HepG2 (cell line): Measurements from ENCODE around the gene ABCD1. TPM values are rescaled to one million over a fixed set of nuclear protein-coding genes. Genes with fewer than 3 reads are reported as not detected.

Experiments
- CBX1 ChIP-seq: IDR thresholded peaks from one replicate; pipeline ENCODE4 v1.6.1; 2016; ENCODE audit warnings: antibody characterized with exemption, low read depth
- GABPB1 ChIP-seq: IDR thresholded peaks from 2 replicates; pipeline ENCODE4 v1.6.1; 2016; ENCODE audit warnings: mild to moderate bottlenecking, missing genetic modification reagents, moderate library complexity, missing compliant biosample characterization
- HNF4A ChIP-seq: sonication (generic); formaldehyde crosslinking; IDR thresholded peaks from 2 replicates; pipeline ENCODE4 v1.4.0; 2020; ENCODE audit warnings: missing genetic modification reagents
- ISL2 ChIP-seq: sonication (generic); formaldehyde crosslinking; IDR thresholded peaks from 2 replicates; pipeline ENCODE4 v1.5.0; 2020; ENCODE audit warnings: missing genetic modification reagents
- LCORL ChIP-seq, 2 experiments: fragments of 450-650 bp in 1 of 2; sonication (generic) in 1 of 2; formaldehyde crosslinking in 1 of 2; IDR thresholded peaks; 2 replicates each; pipeline versions ENCODE4 v1.5.0 to v1.6.1; 2017 to 2020; ENCODE audit warnings: antibody characterized with exemption in 1 of 2, missing genetic modification reagents in 1 of 2
- MBNL3 ChIP-seq: fragments of 250-450 bp; sonication (Bioruptor Pico); conservative IDR thresholded peaks from 2 replicates; pipeline ENCODE4 v1.8.0; 2022; ENCODE audit warnings: mild to moderate bottlenecking, inconsistent platforms
- NFYC ChIP-seq: IDR thresholded peaks from 2 replicates; pipeline ENCODE4 v1.6.1; 2016; ENCODE audit warnings: missing genetic modification reagents, missing compliant biosample characterization
- SETDB1 ChIP-seq: sonication (generic); formaldehyde crosslinking; IDR thresholded peaks from 2 replicates; pipeline ENCODE4 v1.5.1; 2020; ENCODE audit warnings: missing genetic modification reagents, mild to moderate bottlenecking, borderline replicate concordance
- SPEN ChIP-seq: sonication (generic); formaldehyde crosslinking; IDR thresholded peaks from 2 replicates; pipeline ENCODE4 v1.5.1; 2020; ENCODE audit warnings: low read depth, mild to moderate bottlenecking, missing genetic modification reagents
- TEAD2 ChIP-seq: sonication (generic); formaldehyde crosslinking; IDR thresholded peaks from 2 replicates; pipeline ENCODE4 v1.9.0; 2021; ENCODE audit warnings: missing genetic modification reagents
- TEAD3 ChIP-seq: optimal IDR thresholded peaks from 2 replicates; pipeline ENCODE3; 2016; ENCODE audit warnings: borderline replicate concordance
- WIZ ChIP-seq: sonication (generic); formaldehyde crosslinking; IDR thresholded peaks from 2 replicates; pipeline ENCODE4 v1.5.1; 2020; ENCODE audit warnings: mild to moderate bottlenecking, missing genetic modification reagents
- ZFP36L1 ChIP-seq: sonication (generic); formaldehyde crosslinking; IDR thresholded peaks from 2 replicates; pipeline ENCODE4 v1.8.0; 2022; ENCODE audit warnings: mild to moderate bottlenecking, missing genetic modification reagents, moderate library complexity
- ZFX ChIP-seq: sonication (generic); formaldehyde crosslinking; IDR thresholded peaks from 2 replicates; pipeline ENCODE4 v1.4.0; 2020; ENCODE audit warnings: mild to moderate bottlenecking, low read depth, missing genetic modification reagents, moderate library complexity
- ZIK1 ChIP-seq: sonication (generic); formaldehyde crosslinking; IDR thresholded peaks from 2 replicates; pipeline ENCODE4 v1.5.0; 2020; ENCODE audit warnings: mild to moderate bottlenecking, low read depth, missing genetic modification reagents, borderline replicate concordance
- ZNF557 ChIP-seq: sonication (generic); formaldehyde crosslinking; IDR thresholded peaks from 2 replicates; pipeline ENCODE4 v1.4.0; 2020; ENCODE audit warnings: missing genetic modification reagents
- ZNF562 ChIP-seq: sonication (generic); formaldehyde crosslinking; IDR thresholded peaks from 2 replicates; pipeline ENCODE4 v1.8.0; 2022; ENCODE audit warnings: missing genetic modification reagents, borderline replicate concordance
- ZNF616 ChIP-seq: sonication (generic); formaldehyde crosslinking; IDR thresholded peaks from 2 replicates; pipeline ENCODE4 v1.5.0; 2020; ENCODE audit warnings: low read depth, mild to moderate bottlenecking, missing genetic modification reagents
- ZNF713 ChIP-seq: sonication (generic); formaldehyde crosslinking; IDR thresholded peaks from 2 replicates; pipeline ENCODE4 v1.4.0; 2020; ENCODE audit warnings: mild to moderate bottlenecking, missing genetic modification reagents
- ZSCAN9 ChIP-seq: IDR thresholded peaks from 2 replicates; pipeline ENCODE4 v1.6.1; 2016; ENCODE audit warnings: borderline replicate concordance
- polyA plus RNA-seq, 8 experiments: library from polyadenylated mRNA; depleted of rRNA in 3 of 8; stranded (reverse) in 7 of 8; unstranded in 1 of 8; fragments of >200 nt; fragmentation: Illumina TruSeq in 4 of 8; extraction: Trizol in 4 of 8; gene quantifications; 2 replicates each; pipeline versions ENCODE4 v1.2.1 to v1.2.3, GENCODE V29; 2011 to 2016; ENCODE audit warnings: low read depth in 4 of 8, missing spikeins in 1 of 8, mixed read lengths in 1 of 8; ENCODE audit not compliant: insufficient read depth in 1 of 8
- total RNA-seq, 5 experiments: library from RNA; depleted of rRNA; stranded (reverse); fragments of >200 nt; fragmentation: Illumina TruSeq; extraction: Trizol; gene quantifications; 2 replicates each; pipeline ENCODE4 v1.2.3, GENCODE V29; 2016; ENCODE audit warnings: low read depth in 1 of 5
- TF ChIP-seq, protein P1 (sequence below): IDR thresholded peaks from 2 replicates; pipeline ENCODE4 v1.6.1; 2016; ENCODE audit warnings: low read depth
- TF ChIP-seq, protein P2 (sequence below), 2 experiments: IDR thresholded peaks; 2 replicates each; pipeline ENCODE4 v1.6.1; 2011 to 2012; ENCODE audit warnings: low read length in 2 of 2, borderline replicate concordance in 1 of 2, low read depth in 1 of 2, mild to moderate bottlenecking in 1 of 2, moderate library complexity in 1 of 2
- TF ChIP-seq, protein P3 (sequence below): sonication (generic); formaldehyde crosslinking; IDR thresholded peaks from 2 replicates; pipeline ENCODE4 v1.4.0; 2020; ENCODE audit warnings: mild to moderate bottlenecking, missing genetic modification reagents

The ABCD1 gene
- total and polyA plus RNA-seq, 2 of the 13 experiments (the other 11 are each of a cell fraction or from before 2014, with no cell fraction given): 11.4 to 15.9 TPM

DNA sequence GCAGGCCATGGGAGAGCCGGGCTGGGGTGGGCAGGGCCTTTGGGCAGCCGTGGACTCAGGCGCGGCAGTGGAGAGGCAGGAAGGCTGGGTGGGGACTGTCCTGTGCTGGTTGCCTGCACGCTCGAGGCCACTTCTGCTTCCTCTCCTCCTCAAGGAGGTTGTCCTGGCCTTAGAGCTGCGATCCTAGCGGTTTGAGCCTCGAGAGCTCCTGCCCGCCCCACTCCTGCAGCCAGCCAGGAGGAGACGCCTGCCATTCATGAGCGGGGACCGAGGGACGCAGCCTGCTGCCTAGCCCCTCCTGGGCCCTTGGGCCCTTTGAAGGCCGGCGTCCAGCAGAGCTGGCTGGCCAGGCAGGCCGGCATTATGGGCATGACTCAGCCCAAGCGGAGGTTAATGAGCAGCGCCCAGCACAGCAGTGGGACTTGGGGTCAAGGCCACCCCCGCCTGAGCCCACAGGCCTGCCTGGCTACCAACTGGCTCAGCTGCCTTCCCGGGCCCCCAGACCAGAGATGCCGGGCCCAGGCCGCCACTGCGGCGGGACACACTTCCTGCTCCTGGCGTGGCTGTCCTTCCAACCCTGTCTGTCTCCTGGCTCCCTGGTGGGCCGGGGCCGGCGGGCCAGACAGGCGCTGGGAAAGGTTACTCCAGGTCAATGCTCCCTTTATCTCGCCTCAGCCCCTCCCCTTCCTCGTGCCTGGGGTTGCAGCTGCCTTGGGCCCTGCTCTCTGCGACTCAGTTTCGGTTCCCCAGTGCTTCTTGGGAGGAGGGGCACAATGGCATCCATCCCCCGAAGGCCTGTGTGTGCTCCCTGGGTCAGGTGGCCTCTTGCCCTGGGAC is 1.8 kb downstream of the ABCD1 start (continued):
- TF ChIP-seq WIZ (CRISPR knock-in tag): no peak
- no peak for TF ChIP-seq SETDB1
- TF ChIP-seq TEAD3 (CRISPR knock-in tag): peak; percentile 2
- no peak for TF ChIP-seq MBNL3 (CRISPR knock-in tag)
- TF ChIP-seq ZIK1 (CRISPR knock-in tag): no peak
- TF ChIP-seq ISL2 (CRISPR knock-in tag): no peak
- peak; percentile 81 for TF ChIP-seq GABPB1 (CRISPR knock-in tag)
- TF ChIP-seq, protein P1, sequence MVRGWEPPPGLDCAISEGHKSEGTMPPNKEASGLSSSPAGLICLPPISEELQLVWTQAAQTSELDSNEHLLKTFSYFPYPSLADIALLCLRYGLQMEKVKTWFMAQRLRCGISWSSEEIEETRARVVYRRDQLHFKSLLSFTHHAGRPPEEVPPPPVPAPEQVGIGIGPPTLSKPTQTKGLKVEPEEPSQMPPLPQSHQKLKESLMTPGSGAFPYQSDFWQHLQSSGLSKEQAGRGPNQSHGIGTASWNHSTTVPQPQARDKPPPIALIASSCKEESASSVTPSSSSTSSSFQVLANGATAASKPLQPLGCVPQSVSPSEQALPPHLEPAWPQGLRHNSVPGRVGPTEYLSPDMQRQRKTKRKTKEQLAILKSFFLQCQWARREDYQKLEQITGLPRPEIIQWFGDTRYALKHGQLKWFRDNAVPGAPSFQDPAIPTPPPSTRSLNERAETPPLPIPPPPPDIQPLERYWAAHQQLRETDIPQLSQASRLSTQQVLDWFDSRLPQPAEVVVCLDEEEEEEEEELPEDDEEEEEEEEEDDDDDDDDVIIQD: no peak
- no peak for TF ChIP-seq ZFP36L1
- TF ChIP-seq, protein P2, sequence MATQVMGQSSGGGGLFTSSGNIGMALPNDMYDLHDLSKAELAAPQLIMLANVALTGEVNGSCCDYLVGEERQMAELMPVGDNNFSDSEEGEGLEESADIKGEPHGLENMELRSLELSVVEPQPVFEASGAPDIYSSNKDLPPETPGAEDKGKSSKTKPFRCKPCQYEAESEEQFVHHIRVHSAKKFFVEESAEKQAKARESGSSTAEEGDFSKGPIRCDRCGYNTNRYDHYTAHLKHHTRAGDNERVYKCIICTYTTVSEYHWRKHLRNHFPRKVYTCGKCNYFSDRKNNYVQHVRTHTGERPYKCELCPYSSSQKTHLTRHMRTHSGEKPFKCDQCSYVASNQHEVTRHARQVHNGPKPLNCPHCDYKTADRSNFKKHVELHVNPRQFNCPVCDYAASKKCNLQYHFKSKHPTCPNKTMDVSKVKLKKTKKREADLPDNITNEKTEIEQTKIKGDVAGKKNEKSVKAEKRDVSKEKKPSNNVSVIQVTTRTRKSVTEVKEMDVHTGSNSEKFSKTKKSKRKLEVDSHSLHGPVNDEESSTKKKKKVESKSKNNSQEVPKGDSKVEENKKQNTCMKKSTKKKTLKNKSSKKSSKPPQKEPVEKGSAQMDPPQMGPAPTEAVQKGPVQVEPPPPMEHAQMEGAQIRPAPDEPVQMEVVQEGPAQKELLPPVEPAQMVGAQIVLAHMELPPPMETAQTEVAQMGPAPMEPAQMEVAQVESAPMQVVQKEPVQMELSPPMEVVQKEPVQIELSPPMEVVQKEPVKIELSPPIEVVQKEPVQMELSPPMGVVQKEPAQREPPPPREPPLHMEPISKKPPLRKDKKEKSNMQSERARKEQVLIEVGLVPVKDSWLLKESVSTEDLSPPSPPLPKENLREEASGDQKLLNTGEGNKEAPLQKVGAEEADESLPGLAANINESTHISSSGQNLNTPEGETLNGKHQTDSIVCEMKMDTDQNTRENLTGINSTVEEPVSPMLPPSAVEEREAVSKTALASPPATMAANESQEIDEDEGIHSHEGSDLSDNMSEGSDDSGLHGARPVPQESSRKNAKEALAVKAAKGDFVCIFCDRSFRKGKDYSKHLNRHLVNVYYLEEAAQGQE (IDR thresholded peaks at IDR 0.05; ENCODE audit: borderline replicate concordance in 1 of 2, low read depth in 1 of 2, low read length in 2 of 2): peak in 1 of 2 experiments; percentile 5; a peak in 1 of 4 replicates
- TF ChIP-seq ZNF616 (CRISPR knock-in tag): no peak
- TF ChIP-seq TEAD2 (CRISPR knock-in tag): no peak
- TF ChIP-seq ZFX (CRISPR knock-in tag): peak; percentile 80
- TF ChIP-seq CBX1: no peak
- TF ChIP-seq SPEN (CRISPR knock-in tag): peak; percentile 83
- no peak for TF ChIP-seq ZNF557 (CRISPR knock-in tag)
- TF ChIP-seq LCORL (IDR thresholded peaks at IDR 0.05): no peak
- peak; percentile 85; the same call in 1 of the 2 replicates for TF ChIP-seq LCORL (CRISPR knock-in tag; IDR thresholded peaks at IDR 0.05)
- TF ChIP-seq ZNF562 (CRISPR knock-in tag): no peak
- peak; percentile 62 for TF ChIP-seq HNF4A
- no peak for TF ChIP-seq NFYC
- TF ChIP-seq ZNF713 (CRISPR knock-in tag): 0 out of 2 replicates have a peak, but pooled peaks have one; percentile 39
- TF ChIP-seq, protein P3, sequence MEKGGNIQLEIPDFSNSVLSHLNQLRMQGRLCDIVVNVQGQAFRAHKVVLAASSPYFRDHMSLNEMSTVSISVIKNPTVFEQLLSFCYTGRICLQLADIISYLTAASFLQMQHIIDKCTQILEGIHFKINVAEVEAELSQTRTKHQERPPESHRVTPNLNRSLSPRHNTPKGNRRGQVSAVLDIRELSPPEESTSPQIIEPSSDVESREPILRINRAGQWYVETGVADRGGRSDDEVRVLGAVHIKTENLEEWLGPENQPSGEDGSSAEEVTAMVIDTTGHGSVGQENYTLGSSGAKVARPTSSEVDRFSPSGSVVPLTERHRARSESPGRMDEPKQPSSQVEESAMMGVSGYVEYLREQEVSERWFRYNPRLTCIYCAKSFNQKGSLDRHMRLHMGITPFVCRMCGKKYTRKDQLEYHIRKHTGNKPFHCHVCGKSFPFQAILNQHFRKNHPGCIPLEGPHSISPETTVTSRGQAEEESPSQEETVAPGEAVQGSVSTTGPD (CRISPR knock-in tag): 0 out of 2 replicates have a peak, but pooled peaks have one; percentile 40
- TF ChIP-seq ZSCAN9 (CRISPR knock-in tag): no peak
